H1 (cell line): Measurements from ENCODE around the gene TLK2. TPM values are rescaled to one million over a fixed set of nuclear protein-coding genes. Genes with fewer than 3 reads are reported as not detected.
A peak's percentile ranks its signal among the peaks of the same experiment; 100 is the strongest.
"Not testable (repeated sequence)": the region's sequence is repeated elsewhere in the genome, so short reads cannot be mapped to it uniquely, and the experiment has no call there.

Source experiments
- CTCF ChIA-PET: fragments of 300-600 bp; sonication (Branson Sonifier 250); formaldehyde crosslinking; loops from one replicate; lab custom pipeline; 2021; ENCODE audit not compliant: partially characterized antibody; lab: Charles Lee
- POLR2A ChIA-PET: fragments of 300-600 bp; sonication (Branson Sonifier 250); formaldehyde crosslinking; loops from one replicate; lab custom pipeline; 2021; ENCODE audit warnings: inconsistent platforms; ENCODE audit not compliant: partially characterized antibody; lab: Charles Lee
- DNase-seq, 2 experiments: peaks; one replicate each; pipeline versions ENCODE4 v3.0.0 to v3.0.0-alpha.2; 2010 to 2022; ENCODE audit warnings: low spot score in 2 of 2, low read depth in 1 of 2, mixed read lengths in 1 of 2
- FAIRE-seq: peaks from 2 replicates; lab custom pipeline; 2011; peaks lifted over from hg19 to GRCh38; lab: Jason Lieb, UNC
- H2AFZ ChIP-seq: 2 replicates; pipeline ENCODE4 v1.8.1; 2012; ENCODE audit warnings: low read length, inconsistent platforms
- H2AK5ac ChIP-seq: 2 replicates; pipeline ENCODE4 v1.6.1; 2013; ENCODE audit warnings: low read depth, low read length
- H2BK120ac ChIP-seq: replicated peaks from 2 replicates; pipeline ENCODE3; 2013; ENCODE audit warnings: low read depth, low read length, inconsistent platforms
- H2BK12ac ChIP-seq: 2 replicates; pipeline ENCODE4 v1.6.1; 2013; ENCODE audit warnings: low read depth, low read length
- H2BK15ac ChIP-seq: 2 replicates; pipeline ENCODE4 v1.6.1; 2013; ENCODE audit warnings: low read length
- H2BK20ac ChIP-seq: 2 replicates; pipeline ENCODE4 v1.6.1; 2013; ENCODE audit warnings: low read length
- H2BK5ac ChIP-seq: 2 replicates; pipeline ENCODE4 v1.6.1; 2013; ENCODE audit warnings: low read depth, low read length
- H3K14ac ChIP-seq: 2 replicates; pipeline ENCODE4 v1.6.1; 2013; ENCODE audit warnings: inconsistent platforms; ENCODE audit not compliant: insufficient read length
- H3K18ac ChIP-seq: 2 replicates; pipeline ENCODE4 v1.6.1; 2013; ENCODE audit warnings: low read length; ENCODE audit errors: extremely low read depth
- H3K23ac ChIP-seq: 2 replicates; pipeline ENCODE4 v1.6.1; 2013; ENCODE audit warnings: inconsistent platforms; ENCODE audit not compliant: insufficient read length
- H3K23me2 ChIP-seq: 2 replicates; pipeline ENCODE4 v1.6.1; 2013; ENCODE audit warnings: low read depth, low read length
- H3K27ac ChIP-seq: 2 replicates; pipeline ENCODE4 v1.6.1; 2011; ENCODE audit warnings: low read depth, low read length, inconsistent platforms
- H3K27me3 ChIP-seq, 4 experiments: replicated peaks in 1 of 4; 1 replicate in 1 of 4; 2 replicates in 3 of 4; pipeline versions ENCODE4 v1.6.1 to v1.8.1; 2011 to 2013; ENCODE audit warnings: low read length in 3 of 4, mild to moderate bottlenecking in 3 of 4, inconsistent platforms in 2 of 4, mixed read lengths in 2 of 4, moderate library complexity in 1 of 4; ENCODE audit not compliant: control insufficient read depth in 3 of 4, insufficient read depth in 3 of 4; ENCODE audit errors: extremely low read depth in 1 of 4
- H3K36me3 ChIP-seq, 4 experiments: 2 replicates each; pipeline versions ENCODE4 v1.6.1 to v1.8.1; 2011 to 2013; ENCODE audit warnings: mild to moderate bottlenecking in 4 of 4, low read length in 3 of 4, moderate library complexity in 2 of 4, control low read depth in 1 of 4, inconsistent platforms in 1 of 4; ENCODE audit not compliant: insufficient read depth in 4 of 4, control insufficient read depth in 2 of 4
- H3K4ac ChIP-seq: replicated peaks from 2 replicates; pipeline ENCODE3; 2013; ENCODE audit warnings: low read length, low read depth, mixed read lengths, inconsistent platforms; ENCODE audit not compliant: insufficient read length
- H3K4me1 ChIP-seq, 4 experiments: replicated peaks in 1 of 4; 1 replicate in 1 of 4; 2 replicates in 3 of 4; pipeline versions ENCODE4 v1.6.1 to v1.8.1; 2011 to 2013; ENCODE audit warnings: low read length in 3 of 4, inconsistent platforms in 2 of 4, mixed read lengths in 1 of 4; ENCODE audit not compliant: insufficient read depth in 4 of 4, control insufficient read depth in 3 of 4
- H3K4me2 ChIP-seq, 2 experiments: 2 replicates each; pipeline versions ENCODE4 v1.6.1 to v1.8.1; 2011 to 2013; ENCODE audit warnings: low read depth in 2 of 2, low read length in 2 of 2, control low read depth in 1 of 2, inconsistent platforms in 1 of 2, mild to moderate bottlenecking in 1 of 2; ENCODE audit not compliant: insufficient read depth in 1 of 2
- H3K4me3 ChIP-seq, 4 experiments: fragments of 200-600, 300-600 bp in 1 of 4; sonication (generic), shearing (Covaris generic), sonication (Bioruptor Twin) in 1 of 4; 2 replicates each; pipeline versions ENCODE4 v1.5.1 to v1.8.1; 2011 to 2016; ENCODE audit warnings: low read length in 4 of 4, low read depth in 3 of 4, control low read depth in 2 of 4, inconsistent platforms in 2 of 4, mild to moderate bottlenecking in 2 of 4, mixed read lengths in 1 of 4, moderate library complexity in 1 of 4; ENCODE audit not compliant: insufficient read depth in 2 of 4; ENCODE audit errors: extremely low read depth in 1 of 4
- H3K56ac ChIP-seq: replicated peaks from 2 replicates; pipeline ENCODE3; 2013; ENCODE audit warnings: low read depth, mild to moderate bottlenecking, mixed read lengths, low read length, inconsistent platforms; ENCODE audit not compliant: insufficient read length
- H3K79me1 ChIP-seq: 2 replicates; pipeline ENCODE4 v1.6.1; 2013; ENCODE audit warnings: low read depth, low read length, control low read depth
- H3K79me2 ChIP-seq, 2 experiments: 2 replicates each; pipeline versions ENCODE4 v1.6.1 to v1.8.1; 2012 to 2013; ENCODE audit warnings: low read length in 2 of 2, mild to moderate bottlenecking in 2 of 2, inconsistent platforms in 1 of 2; ENCODE audit not compliant: insufficient read depth in 2 of 2, control insufficient read depth in 1 of 2
- H3K9ac ChIP-seq, 4 experiments: replicated peaks in 1 of 4; 1 replicate in 1 of 4; 2 replicates in 3 of 4; pipeline versions ENCODE4 v1.6.1 to v1.8.1; 2011 to 2013; ENCODE audit warnings: low read depth in 3 of 4, low read length in 3 of 4, control low read depth in 2 of 4, mild to moderate bottlenecking in 2 of 4, moderate library complexity in 2 of 4, inconsistent platforms in 1 of 4; ENCODE audit errors: extremely low read depth in 1 of 4
- H3K9me3 ChIP-seq, 2 experiments: 2 replicates each; pipeline versions ENCODE4 v1.6.1 to v1.8.1; 2012 to 2013; ENCODE audit warnings: mild to moderate bottlenecking in 2 of 2, moderate library complexity in 2 of 2, control low read depth in 1 of 2, inconsistent platforms in 1 of 2, low read depth in 1 of 2, low read length in 1 of 2, mixed read lengths in 1 of 2; ENCODE audit not compliant: insufficient read depth in 2 of 2
- H4K20me1 ChIP-seq, 2 experiments: replicated peaks in 1 of 2; 2 replicates each; pipeline versions ENCODE3 to v1.8.1; 2011 to 2013; ENCODE audit warnings: inconsistent platforms in 2 of 2, low read length in 2 of 2, mild to moderate bottlenecking in 1 of 2; ENCODE audit not compliant: insufficient read depth in 2 of 2, control insufficient read depth in 1 of 2
- H4K5ac ChIP-seq: 2 replicates; pipeline ENCODE4 v1.6.1; 2013; ENCODE audit warnings: low read length, low read depth, mixed read lengths, inconsistent platforms; ENCODE audit not compliant: insufficient read length
- H4K8ac ChIP-seq: 2 replicates; pipeline ENCODE4 v1.8.0; 2013; ENCODE audit warnings: mild to moderate bottlenecking, moderate library complexity, low read length, inconsistent platforms; ENCODE audit not compliant: insufficient read depth; ENCODE audit errors: extremely low read depth
- H4K91ac ChIP-seq: replicated peaks from 2 replicates; pipeline ENCODE3; 2013; ENCODE audit warnings: low read length, mixed read lengths, inconsistent platforms; ENCODE audit not compliant: insufficient read length
- KDM4A ChIP-seq: IDR thresholded peaks from one replicate; pipeline ENCODE4 v1.7.1; 2012; ENCODE audit warnings: low read depth, mild to moderate bottlenecking, moderate library complexity, low read length, inconsistent platforms; ENCODE audit not compliant: severe bottlenecking
- PHF8 ChIP-seq: fragments of 200-600 bp; sonication (generic); conservative IDR thresholded peaks from 2 replicates; pipeline ENCODE4 v1.7.1; 2012; ENCODE audit warnings: low read depth, mild to moderate bottlenecking, inconsistent platforms, low read length, moderate library complexity
- POLR2A ChIP-seq, 2 experiments: IDR thresholded peaks; 1 replicate in 1 of 2; 2 replicates in 1 of 2; pipeline ENCODE4 v1.6.1; 2011; ENCODE audit warnings: low read depth in 2 of 2, low read length in 2 of 2, mild to moderate bottlenecking in 2 of 2; ENCODE audit errors: control extremely low read depth in 1 of 2
- WGBS, 2 experiments: shearing (Covaris generic) in 1 of 2; methylation state at CpG; one replicate each; pipeline versions ENCODE4 v1.1.6 to v1.1.7; 2013 to 2015; ENCODE audit warnings: low lambda C conversion rate in 2 of 2, mixed read lengths in 2 of 2, inconsistent platforms in 1 of 2, low coverage in 1 of 2, missing lambda C conversion rate in 1 of 2; ENCODE audit not compliant: insufficient replicate concordance in 2 of 2, insufficient coverage in 1 of 2, insufficient read length in 1 of 2; ENCODE audit errors: extremely low coverage in 1 of 2, missing lambda C conversion rate in 1 of 2; 5-methylcytosine and 5-hydroxymethylcytosine counted together
- polyA plus RNA-seq, 7 experiments: library from polyadenylated mRNA; depleted of rRNA in 3 of 7; stranded (reverse) in 5 of 7; unstranded in 2 of 7; fragments of >200 nt in 5 of 7; fragments of 200-250 nt in 2 of 7; gene quantifications; 1 replicate in 5 of 7; 2 replicates in 1 of 7; 4 replicates in 1 of 7; pipeline versions ENCODE4 v1.2.1 to v1.2.3, GENCODE V29; 2011 to 2013; ENCODE audit warnings: missing spikeins in 2 of 7, mixed read lengths in 2 of 7
- total RNA-seq: library from RNA; stranded (reverse); fragmentation: NEBNext Ultra II Directional; extraction: Animal tissue kit (Norgen Biotek cat#: 25700); gene quantifications from 2 replicates; pipeline ENCODE4 v1.2.1, GENCODE V29; 2021

The TLK2 gene
- total and polyA plus RNA-seq, 2 of the 8 experiments (the other 6 are each of a cell fraction or from before 2014, with no cell fraction given): 43.1 to 59.9 TPM

DNA sequence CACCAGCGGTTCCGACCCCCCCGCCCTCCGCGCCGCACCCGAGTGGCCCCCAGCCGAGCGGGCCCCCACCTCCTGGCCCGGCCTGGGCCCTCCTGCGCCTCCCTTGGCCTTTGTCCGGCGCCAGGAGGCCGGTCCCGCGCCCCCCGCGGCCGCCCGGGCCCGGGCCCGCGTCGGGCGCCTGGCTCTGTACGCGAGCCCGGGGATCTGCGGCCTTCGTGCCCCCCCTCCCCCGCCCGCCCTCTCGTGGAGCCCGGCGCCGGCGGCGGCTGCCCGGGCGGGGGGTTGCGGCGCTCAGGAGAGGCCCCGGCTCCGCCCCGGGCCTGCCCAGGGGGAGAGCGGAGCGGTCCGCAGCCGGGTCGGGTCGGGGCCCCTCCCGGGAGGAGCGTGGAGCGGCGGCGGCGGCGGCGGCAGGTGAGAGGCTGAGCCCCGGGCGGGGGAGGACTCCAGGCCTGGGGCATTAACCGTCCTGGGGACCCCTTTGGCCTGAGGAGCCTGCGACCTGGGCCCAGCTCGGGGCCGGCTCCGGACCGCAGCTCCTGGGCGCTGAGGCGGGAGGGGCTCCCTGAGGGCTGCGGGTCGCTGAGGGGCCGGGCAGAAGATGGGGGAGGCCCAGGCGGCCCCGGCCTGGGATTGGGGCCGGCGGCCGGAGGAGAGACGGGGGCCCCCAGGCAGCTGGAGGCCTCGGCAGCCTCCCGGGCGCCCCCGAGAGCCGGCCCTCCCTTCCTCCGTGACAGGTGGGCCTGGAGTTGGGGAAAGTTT is 434 bp downstream of the TLK2 start:
- FAIRE-seq: not testable (repeated sequence)

More for the DNA sequence above, 434 bp downstream of the TLK2 start:
- H3K56ac ChIP-seq, H2BK20ac ChIP-seq, H3K79me1 ChIP-seq, H4K91ac ChIP-seq, H2AK5ac ChIP-seq, H3K9me3 ChIP-seq, H2BK120ac ChIP-seq, H2BK5ac ChIP-seq, H2AFZ ChIP-seq: not testable (repeated sequence)
- peak in 1 of 2 experiments; percentile 77 for DNase-seq
- peak overlapping the region; percentile 68 to 77; a peak in 2 of 4 replicates for H3K4me2 ChIP-seq
- peak overlapping the region; percentile 40 to 93 (median 78); a peak in 5 of 7 replicates for H3K9ac ChIP-seq
- H3K4me3 ChIP-seq: peak overlapping the region; percentile 63 to 84 (median 73)
- H3K79me2 ChIP-seq: peaks cover 0 to 50% of the 10 kb centered on the region in 2 experiments; a peak in 2 of 4 replicates
- peak; percentile 5 for TF ChIP-seq KDM4A
- TF ChIP-seq PHF8: 0 out of 2 replicates have a peak, but pooled peaks have one; percentile 16
- TF ChIP-seq POLR2A (IDR thresholded peaks at IDR 0.05; ENCODE audit: control extremely low read depth in 1 of 2, low read depth in 2 of 2, low read length in 2 of 2): 0 out of 3 replicates have a peak, but pooled peaks of 1 of the 2 experiments have one; percentile 12
- TF ChIP-seq, all 59 proteins: peak for 3; not testable (repeated sequence) for 56
- CTCF ChIA-PET, H2BK12ac ChIP-seq, H3K4me1 ChIP-seq, H3K4ac ChIP-seq, H3K18ac ChIP-seq, H3K23ac ChIP-seq, H3K36me3 ChIP-seq, H3K23me2 ChIP-seq, H3K27ac ChIP-seq, H4K5ac ChIP-seq, H2BK15ac ChIP-seq, H3K14ac ChIP-seq, H3K27me3 ChIP-seq, H4K20me1 ChIP-seq: not testable (repeated sequence)
- H4K8ac ChIP-seq: peak overlapping the region; percentile 93; the same call in 1 of the 2 replicates
- WGBS, 2 experiments: 3% methylated on average over 6 of the region's 84 CpGs; no CpG with 5 or more reads in 1 of the 2 experiments
- POLR2A ChIA-PET: interaction anchor here (0.6 kb wide), 1 partner anchor 1969 kb away, joined by 3 read pairs; no protein-coding TSS in a partner anchor
